ENCODE results near the gene PLEKHA5. TPM values are rescaled to one million over a fixed set of nuclear protein-coding genes. Genes with fewer than 3 reads are reported as not detected.
"Not testable (repeated sequence)": the region's sequence is repeated elsewhere in the genome, so short reads cannot be mapped to it uniquely, and the experiment has no call there.

Gene PLEKHA5
- total RNA-seq, 1 donor from 2014 or later: 68.6 TPM

GRCh38 chr12:19088606-19089005, 40.9 kb upstream of the PLEKHA5 start:
- Mint-ChIP-seq H3K9me3 (peaks cover 10% of the 10 kb centered on the region), H3K4me1 (ENCODE audit: unreplicated experiment) (no peaks in the 10 kb centered on the region), H3K27ac (peak overlapping the region; percentile 75), H3K4me3 (no peak overlapping the region), H3K36me3 (peaks cover 8% of the 10 kb centered on the region), H3K27me3 (no peaks in the 10 kb centered on the region)
- TF ChIP-seq CTCF (conservative IDR thresholded peaks at IDR 0.05): no peak
- DNase-seq (ENCODE audit: extremely low spot score, unreplicated experiment): no peak

- H3K4me1 Mint-ChIP-seq (ENCODE audit: unreplicated experiment); H3K36me3 Mint-ChIP-seq; H3K27me3 Mint-ChIP-seq; H3K9me3 Mint-ChIP-seq; DNase-seq (ENCODE audit: extremely low spot score, unreplicated experiment); H3K4me3 Mint-ChIP-seq: not testable (repeated sequence)
- peak overlapping the region; percentile 42 for H3K27ac Mint-ChIP-seq
Measured at GRCh38 chr12:19092482-19092881, 37.1 kb upstream of the PLEKHA5 start.

GRCh38 chr12:19093218-19093617, 36.3 kb upstream of the PLEKHA5 start:
- Mint-ChIP-seq H3K9me3 (peaks cover 4% of the 10 kb centered on the region), H3K4me1 (ENCODE audit: unreplicated experiment) (no peaks in the 10 kb centered on the region), H3K27me3 (no peaks in the 10 kb centered on the region), H3K4me3 (no peak overlapping the region), H3K36me3 (peaks cover 3% of the 10 kb centered on the region), H3K27ac (no peak overlapping the region)
- no peak for TF ChIP-seq CTCF (conservative IDR thresholded peaks at IDR 0.05)
- DNase-seq (ENCODE audit: extremely low spot score, unreplicated experiment): no peak

GRCh38 chr12:19095331-19095730, 34.2 kb upstream of the PLEKHA5 start:
- no peaks in the 10 kb centered on the region for H3K27me3 Mint-ChIP-seq
- H3K36me3 Mint-ChIP-seq: no peaks in the 10 kb centered on the region
- H3K4me1 Mint-ChIP-seq (ENCODE audit: unreplicated experiment): no peaks in the 10 kb centered on the region
- no peak for TF ChIP-seq CTCF (conservative IDR thresholded peaks at IDR 0.05)
- no peak for DNase-seq (ENCODE audit: extremely low spot score, unreplicated experiment)
- H3K27ac Mint-ChIP-seq: no peak overlapping the region
- H3K9me3 Mint-ChIP-seq: peaks cover 4% of the 10 kb centered on the region
- H3K4me3 Mint-ChIP-seq: no peak overlapping the region

GRCh38 chr12:19095756-19096480, 33.6 kb upstream of the PLEKHA5 start:
- no peak for TF ChIP-seq CTCF (conservative IDR thresholded peaks at IDR 0.05)
- H3K9me3 Mint-ChIP-seq: peaks cover 4% of the 10 kb centered on the region
- no peaks in the 10 kb centered on the region for H3K27me3 Mint-ChIP-seq
- DNase-seq (ENCODE audit: extremely low spot score, unreplicated experiment): no peak
- H3K27ac Mint-ChIP-seq: peak overlapping the region; percentile 35
- no peaks in the 10 kb centered on the region for H3K36me3 Mint-ChIP-seq
- H3K4me1 Mint-ChIP-seq (ENCODE audit: unreplicated experiment): no peaks in the 10 kb centered on the region
- no peak overlapping the region for H3K4me3 Mint-ChIP-seq

GRCh38 chr12:19105463-19105862, 24.1 kb upstream of the PLEKHA5 start:
- Mint-ChIP-seq H3K4me3 (no peak overlapping the region), H3K27ac (no peak overlapping the region), H3K9me3 (no peaks in the 10 kb centered on the region), H3K27me3 (no peaks in the 10 kb centered on the region), H3K36me3 (no peaks in the 10 kb centered on the region), H3K4me1 (ENCODE audit: unreplicated experiment) (no peaks in the 10 kb centered on the region)
- no peak for TF ChIP-seq CTCF (conservative IDR thresholded peaks at IDR 0.05)
- no peak for DNase-seq (ENCODE audit: extremely low spot score, unreplicated experiment)

Measured in type B pancreatic cell (in vitro differentiated cells).